22Rv1 (cell line): ENCODE results near the gene MRPL49.
A peak's percentile ranks its signal among the peaks of the same experiment; 100 is the strongest.

ENCODE experiments used
- H3K27ac ChIP-seq: fragments of 450-650 bp; 2 replicates; pipeline ENCODE4 v1.5.1; 2017
- CTCF ChIP-seq: fragments of 450-650 bp; IDR thresholded peaks from 2 replicates; pipeline ENCODE4 v1.5.1; 2017; ENCODE audit warnings: mild to moderate bottlenecking
- ZFX ChIP-seq: fragments of 450-650 bp; IDR thresholded peaks from 2 replicates; pipeline ENCODE4 v1.6.1; 2017; ENCODE audit warnings: antibody characterized with exemption, borderline replicate concordance

Gene MRPL49

GRCh38 chr11:65132238-65132987, 10.3 kb downstream of the MRPL49 start:
- TF ChIP-seq CTCF (no peak), ZFX (no peak)
- H3K27ac ChIP-seq = peak overlapping the region; percentile 98

GRCh38 chr11:65132988-65133700, 11.0 kb downstream of the MRPL49 start:
- no peak for TF ChIP-seq ZFX
- TF ChIP-seq CTCF = no peak
- H3K27ac ChIP-seq = peak overlapping the region; percentile 98

DNA sequence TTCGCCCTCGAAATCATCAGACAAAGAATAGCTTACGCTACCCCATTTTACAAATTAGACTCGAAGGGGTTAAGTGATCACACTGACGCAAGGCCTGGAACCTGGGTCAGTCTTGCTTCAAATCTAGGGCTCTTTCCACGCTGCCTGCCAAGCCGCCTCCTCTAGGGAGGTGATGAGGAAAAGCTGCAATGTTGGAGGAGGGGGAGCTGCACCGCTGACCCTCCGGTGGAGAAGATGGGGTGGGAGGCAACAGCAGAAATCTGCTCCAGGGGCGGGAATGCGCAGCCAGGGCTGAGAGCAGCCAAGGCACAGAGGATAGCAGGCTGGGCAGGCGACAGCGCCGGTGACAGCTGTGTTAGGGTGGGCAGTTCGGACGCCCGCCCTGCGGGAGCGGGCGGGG, 11.6 kb downstream of the MRPL49 start:
- no peak for TF ChIP-seq CTCF
- TF ChIP-seq ZFX = no peak
- H3K27ac ChIP-seq = peak overlapping the region; percentile 98

DNA sequence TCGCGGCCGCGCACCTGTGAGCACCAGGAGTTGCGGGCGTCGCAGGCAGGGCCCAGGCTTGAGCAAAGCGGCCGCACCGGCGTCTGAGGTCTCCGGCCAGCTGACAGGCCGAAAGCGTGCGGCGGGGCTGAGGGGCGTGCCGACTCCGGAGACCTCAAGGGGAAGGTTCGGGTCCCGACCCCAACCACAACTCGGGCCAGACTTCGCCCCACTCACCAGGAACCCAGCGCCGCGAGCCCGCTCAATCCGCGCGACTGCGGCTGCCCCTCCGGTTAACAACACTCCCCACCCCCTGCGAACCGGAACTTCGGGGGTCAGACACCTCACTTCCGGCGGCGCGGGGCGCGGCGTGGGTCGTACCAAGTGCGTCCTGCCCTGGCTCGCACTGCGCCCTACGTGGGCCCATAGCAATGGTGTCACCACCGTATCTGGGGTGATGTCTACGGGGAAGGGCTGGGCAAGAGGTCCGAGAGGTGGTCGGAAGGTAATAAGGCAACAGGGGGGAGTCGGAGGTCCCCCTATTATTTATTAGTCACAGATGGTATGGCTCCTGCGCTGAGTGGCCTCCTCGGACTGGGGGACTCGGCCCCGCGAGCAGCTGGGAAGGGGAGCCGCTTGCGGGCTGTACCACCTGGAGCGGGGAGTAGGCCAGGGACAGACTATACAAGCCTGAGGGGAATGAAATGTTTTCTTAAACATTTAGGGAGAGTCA, 12.3 kb downstream of the MRPL49 start, which contains the start of gene SYVN1:
Gene SYVN1, minus strand, starts transcription at position 280 of the 712 bp plus-strand sequence. CDS start 918 bp downstream, outside the sequence.
- peak within 1 kb of the TSS; percentile 98 for H3K27ac ChIP-seq
- TF ChIP-seq CTCF (no peak), ZFX (no peak)

- H3K27ac ChIP-seq = peak overlapping the region; percentile 98
Measured at GRCh38 chr11:65134952-65135632, 13.0 kb downstream of the MRPL49 start.

More at GRCh38 chr11:65134952-65135632, 13.0 kb downstream of the MRPL49 start:
- TF ChIP-seq ZFX = no peak
- TF ChIP-seq CTCF = no peak
